ENCODE results near the gene CALCOCO1.

The CALCOCO1 gene

DNA sequence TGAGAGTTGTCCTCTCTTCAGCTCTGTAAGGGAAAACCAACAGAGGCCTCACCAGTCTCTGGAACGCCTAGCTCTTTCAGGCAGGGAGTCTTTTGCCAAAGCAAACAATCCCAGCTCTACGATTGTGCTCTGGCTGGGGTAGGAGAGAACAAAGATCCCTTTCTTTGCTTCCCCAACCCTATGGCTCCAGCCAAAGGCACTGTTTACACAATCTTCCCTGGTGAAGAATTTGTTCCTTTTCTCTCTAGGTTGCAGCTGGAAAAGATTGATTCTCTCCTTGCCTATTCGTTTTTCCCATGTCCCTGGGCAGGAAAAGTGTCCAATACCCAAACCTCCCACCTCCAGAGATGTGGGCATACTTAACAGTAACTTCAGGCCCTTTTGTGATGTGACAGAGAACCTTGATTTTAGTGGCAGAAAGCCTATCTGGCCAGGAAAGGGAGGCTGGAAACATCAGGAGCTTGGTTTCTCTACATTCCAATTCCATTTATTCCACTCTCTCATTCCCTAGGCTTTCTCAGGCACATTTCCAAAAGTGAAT is 68.2 kb downstream of the CALCOCO1 start:
- H3K27ac ChIP-seq, result peak overlapping the region; percentile 100
- TF ChIP-seq, protein P1, sequence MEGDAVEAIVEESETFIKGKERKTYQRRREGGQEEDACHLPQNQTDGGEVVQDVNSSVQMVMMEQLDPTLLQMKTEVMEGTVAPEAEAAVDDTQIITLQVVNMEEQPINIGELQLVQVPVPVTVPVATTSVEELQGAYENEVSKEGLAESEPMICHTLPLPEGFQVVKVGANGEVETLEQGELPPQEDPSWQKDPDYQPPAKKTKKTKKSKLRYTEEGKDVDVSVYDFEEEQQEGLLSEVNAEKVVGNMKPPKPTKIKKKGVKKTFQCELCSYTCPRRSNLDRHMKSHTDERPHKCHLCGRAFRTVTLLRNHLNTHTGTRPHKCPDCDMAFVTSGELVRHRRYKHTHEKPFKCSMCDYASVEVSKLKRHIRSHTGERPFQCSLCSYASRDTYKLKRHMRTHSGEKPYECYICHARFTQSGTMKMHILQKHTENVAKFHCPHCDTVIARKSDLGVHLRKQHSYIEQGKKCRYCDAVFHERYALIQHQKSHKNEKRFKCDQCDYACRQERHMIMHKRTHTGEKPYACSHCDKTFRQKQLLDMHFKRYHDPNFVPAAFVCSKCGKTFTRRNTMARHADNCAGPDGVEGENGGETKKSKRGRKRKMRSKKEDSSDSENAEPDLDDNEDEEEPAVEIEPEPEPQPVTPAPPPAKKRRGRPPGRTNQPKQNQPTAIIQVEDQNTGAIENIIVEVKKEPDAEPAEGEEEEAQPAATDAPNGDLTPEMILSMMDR (conservative IDR thresholded peaks at IDR 0.05), result no peak

All from VCaP (cell line).